ENCODE results near the gene MACF1. TPM values are rescaled to one million over a fixed set of nuclear protein-coding genes. Genes with fewer than 3 reads are reported as not detected.

The MACF1 gene
- total and polyA plus RNA-seq, 2 donors from 2014 or later = 65.7 to 387 TPM

DNA sequence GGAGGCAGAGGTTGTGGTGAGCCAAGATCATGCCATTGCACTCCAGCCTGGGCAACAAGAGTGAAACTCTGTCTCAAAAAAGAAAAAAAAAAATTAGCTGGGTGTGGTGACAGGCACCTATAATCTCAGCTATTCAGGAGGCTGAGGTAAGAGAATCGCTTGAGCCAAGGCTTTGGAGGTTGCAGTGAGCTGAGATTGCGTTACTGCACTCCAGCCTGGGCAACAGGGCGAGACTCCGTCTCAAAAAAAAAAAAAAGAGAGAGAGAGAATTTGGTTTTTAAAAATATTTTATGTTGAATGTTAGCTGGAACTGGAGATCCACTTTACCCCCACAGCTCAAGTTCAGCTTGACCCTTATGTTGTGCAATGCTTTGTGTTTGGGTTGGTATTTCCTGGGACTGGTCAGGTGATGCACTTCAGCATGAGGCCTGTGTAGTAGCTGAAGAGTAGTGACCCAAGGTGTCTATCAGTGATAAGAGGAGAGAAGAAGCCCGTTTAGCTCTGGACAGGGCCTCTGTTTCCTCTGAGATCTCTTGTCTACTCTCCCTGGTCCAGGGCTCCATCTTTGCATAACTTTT, 36.8 kb upstream of the MACF1 start:
- FAIRE-seq (no peak), DNase-seq (no peak)
- Histone ChIP-seq H3K4me1 (ENCODE audit: control insufficient read depth in 2 of 3, insufficient read depth in 2 of 3, low read depth in 1 of 3, low read length in 3 of 3) (peaks cover 4 to 25% (median 15%) of the 10 kb centered on the region in 3 donors), H3K27me3 (ENCODE audit: control insufficient read depth, insufficient read depth, low read length) (no peaks in the 10 kb centered on the region), H3K9ac (ENCODE audit: low read length in 3 of 3) (no peak overlapping the region), H3K4me3 (ENCODE audit: low read length in 3 of 3) (no peak overlapping the region), H3K36me3 (ENCODE audit: control insufficient read depth in 2 of 3, insufficient read depth in 3 of 3, low read length in 3 of 3) (no peaks in the 10 kb centered on the region), H3K9me3 (ENCODE audit: control insufficient read depth in 2 of 3, insufficient read depth in 1 of 3, low read length in 3 of 3) (no peaks in the 10 kb centered on the region), H3K27ac (ENCODE audit: low read depth in 2 of 2, low read length in 2 of 2) (peak overlapping the region; percentile 5 to 33)
- TF ChIP-seq, protein P1, sequence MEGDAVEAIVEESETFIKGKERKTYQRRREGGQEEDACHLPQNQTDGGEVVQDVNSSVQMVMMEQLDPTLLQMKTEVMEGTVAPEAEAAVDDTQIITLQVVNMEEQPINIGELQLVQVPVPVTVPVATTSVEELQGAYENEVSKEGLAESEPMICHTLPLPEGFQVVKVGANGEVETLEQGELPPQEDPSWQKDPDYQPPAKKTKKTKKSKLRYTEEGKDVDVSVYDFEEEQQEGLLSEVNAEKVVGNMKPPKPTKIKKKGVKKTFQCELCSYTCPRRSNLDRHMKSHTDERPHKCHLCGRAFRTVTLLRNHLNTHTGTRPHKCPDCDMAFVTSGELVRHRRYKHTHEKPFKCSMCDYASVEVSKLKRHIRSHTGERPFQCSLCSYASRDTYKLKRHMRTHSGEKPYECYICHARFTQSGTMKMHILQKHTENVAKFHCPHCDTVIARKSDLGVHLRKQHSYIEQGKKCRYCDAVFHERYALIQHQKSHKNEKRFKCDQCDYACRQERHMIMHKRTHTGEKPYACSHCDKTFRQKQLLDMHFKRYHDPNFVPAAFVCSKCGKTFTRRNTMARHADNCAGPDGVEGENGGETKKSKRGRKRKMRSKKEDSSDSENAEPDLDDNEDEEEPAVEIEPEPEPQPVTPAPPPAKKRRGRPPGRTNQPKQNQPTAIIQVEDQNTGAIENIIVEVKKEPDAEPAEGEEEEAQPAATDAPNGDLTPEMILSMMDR (IDR thresholded peaks at IDR 0.05; ENCODE audit: borderline replicate concordance, extremely low read depth, insufficient read depth) = no peak
- intact Hi-C loops (cut with DNase I) = no loop called here

DNA sequence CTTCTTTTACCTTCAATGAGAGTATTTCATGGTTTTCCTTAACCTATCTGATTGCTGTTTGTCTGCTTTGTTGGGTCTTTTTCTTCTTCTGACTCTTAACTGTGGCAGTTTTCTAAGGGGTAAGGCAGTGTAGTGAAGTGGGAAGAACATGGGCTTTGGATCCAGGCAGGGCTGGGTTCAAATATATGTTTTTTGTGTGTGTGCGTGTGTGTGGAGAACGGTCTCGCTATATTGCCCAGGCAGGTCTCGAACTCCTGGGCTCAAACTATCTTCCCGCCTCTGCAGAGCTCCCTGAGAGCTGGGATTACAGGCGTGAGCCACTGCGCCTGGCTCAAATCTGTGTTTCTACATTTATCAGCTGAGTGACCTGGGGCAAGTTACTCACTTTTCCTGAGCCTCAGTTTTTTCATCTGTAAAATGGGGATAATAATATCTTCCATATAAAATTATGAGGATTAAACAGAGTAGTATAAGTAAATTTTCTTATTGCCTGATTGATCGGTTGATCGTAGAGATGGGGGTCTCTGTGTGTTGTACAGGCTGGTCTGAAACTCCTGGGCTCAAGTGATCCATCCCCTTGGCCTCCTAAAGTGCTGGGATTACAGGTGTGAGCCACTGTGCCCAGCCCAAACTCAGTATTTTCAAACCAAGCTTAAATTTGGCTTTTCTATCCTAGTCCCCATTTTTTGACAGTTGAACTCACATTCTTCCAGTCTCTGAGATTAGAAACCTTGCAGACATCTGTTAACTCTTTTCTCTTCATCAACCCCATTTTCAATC, 36.0 kb upstream of the MACF1 start:
- Histone ChIP-seq H3K27me3 (ENCODE audit: control insufficient read depth, insufficient read depth, low read length) (no peaks in the 10 kb centered on the region), H3K9ac (ENCODE audit: low read length in 3 of 3) (no peak overlapping the region), H3K4me3 (ENCODE audit: low read length in 3 of 3) (no peak overlapping the region), H3K4me1 (ENCODE audit: control insufficient read depth in 2 of 3, insufficient read depth in 2 of 3, low read depth in 1 of 3, low read length in 3 of 3) (peaks cover 4 to 30% (median 23%) of the 10 kb centered on the region in 3 donors), H3K36me3 (ENCODE audit: control insufficient read depth in 2 of 3, insufficient read depth in 3 of 3, low read length in 3 of 3) (no peaks in the 10 kb centered on the region), H3K27ac (ENCODE audit: low read depth in 2 of 2, low read length in 2 of 2) (peak overlapping the region; percentile 5 to 33), H3K9me3 (ENCODE audit: control insufficient read depth in 2 of 3, insufficient read depth in 1 of 3, low read length in 3 of 3) (no peaks in the 10 kb centered on the region)
- intact Hi-C loops (cut with DNase I) = no loop called here
- DNase-seq = no peak
- FAIRE-seq = no peak
- TF ChIP-seq, protein P1 (IDR thresholded peaks at IDR 0.05; ENCODE audit: borderline replicate concordance, extremely low read depth, insufficient read depth) = no peak

DNA sequence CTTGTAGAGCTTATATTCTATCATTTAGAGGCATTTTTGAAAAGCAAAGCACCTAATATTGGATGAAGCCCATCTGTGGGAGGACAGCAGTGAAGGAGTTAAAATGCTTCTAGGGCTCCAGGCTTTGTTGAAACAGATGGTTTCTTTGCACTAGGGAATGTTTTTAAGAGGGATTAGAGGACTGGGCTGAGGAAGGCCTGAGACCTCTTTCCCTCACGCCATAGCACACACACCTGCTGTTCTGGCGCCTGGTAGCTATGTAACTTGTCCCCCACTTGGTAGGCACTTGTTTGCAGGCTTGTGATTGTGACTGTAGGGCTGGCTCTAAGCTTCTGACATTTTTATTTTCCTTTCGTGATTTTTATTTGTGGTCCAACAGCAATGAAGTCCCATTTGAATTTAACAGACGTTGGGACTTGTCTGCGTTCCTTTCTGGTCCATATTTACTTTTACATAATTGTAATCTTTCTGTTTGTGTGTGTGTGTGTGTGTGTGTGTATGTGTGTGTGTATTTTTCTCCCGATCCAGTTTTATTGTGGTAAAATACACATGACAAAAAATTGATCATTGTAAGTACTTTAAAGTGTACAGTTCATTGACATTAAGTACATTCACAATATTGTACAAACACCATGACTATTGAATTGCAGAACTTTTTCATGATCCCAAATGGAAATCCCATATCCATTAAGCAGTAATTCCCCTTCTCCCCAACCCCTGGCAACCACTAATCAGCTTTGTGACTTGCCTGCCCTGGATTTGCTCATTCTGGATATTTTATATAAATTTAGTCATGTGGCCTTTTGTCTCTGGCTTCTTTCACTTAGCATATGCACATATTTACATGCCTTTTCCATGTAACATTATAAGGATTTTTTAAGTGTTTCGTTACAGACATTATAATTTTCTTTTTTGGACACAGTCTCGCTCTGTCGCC, 33.5 kb upstream of the MACF1 start:
- H3K4me1 ChIP-seq (ENCODE audit: control insufficient read depth in 2 of 3, insufficient read depth in 2 of 3, low read depth in 1 of 3, low read length in 3 of 3) = peaks cover 9 to 48% (median 32%) of the 10 kb centered on the region in 3 donors
- H3K4me3 ChIP-seq (ENCODE audit: low read length in 3 of 3) = no peak overlapping the region

More for the DNA sequence above, 33.5 kb upstream of the MACF1 start:
- Histone ChIP-seq H3K36me3 (ENCODE audit: control insufficient read depth in 2 of 3, insufficient read depth in 3 of 3, low read length in 3 of 3) (no peaks in the 10 kb centered on the region), H3K27me3 (ENCODE audit: control insufficient read depth, insufficient read depth, low read length) (no peaks in the 10 kb centered on the region), H3K27ac (ENCODE audit: low read depth in 2 of 2, low read length in 2 of 2) (peak overlapping the region in 1 of 2 donors; percentile 3), H3K9ac (ENCODE audit: low read length in 3 of 3) (no peak overlapping the region), H3K9me3 (ENCODE audit: control insufficient read depth in 2 of 3, insufficient read depth in 1 of 3, low read length in 3 of 3) (no peaks in the 10 kb centered on the region)
- FAIRE-seq (no peak), DNase-seq (peak in 2 of 5 donors; percentile 48 to 62)
- TF ChIP-seq, protein P1 (IDR thresholded peaks at IDR 0.05; ENCODE audit: borderline replicate concordance, extremely low read depth, insufficient read depth) = no peak
- intact Hi-C loops (cut with DNase I) = no loop called here

All from kidney (tissue), 14 donors.